SHP77 (cell line): Measurements from ENCODE around the gene ANO6.

Source experiments
- DNase-seq, 2 experiments: peaks; one replicate each; lab custom pipeline; 2025; lab: John Stamatoyannopoulos, UW

The ANO6 gene

DNA sequence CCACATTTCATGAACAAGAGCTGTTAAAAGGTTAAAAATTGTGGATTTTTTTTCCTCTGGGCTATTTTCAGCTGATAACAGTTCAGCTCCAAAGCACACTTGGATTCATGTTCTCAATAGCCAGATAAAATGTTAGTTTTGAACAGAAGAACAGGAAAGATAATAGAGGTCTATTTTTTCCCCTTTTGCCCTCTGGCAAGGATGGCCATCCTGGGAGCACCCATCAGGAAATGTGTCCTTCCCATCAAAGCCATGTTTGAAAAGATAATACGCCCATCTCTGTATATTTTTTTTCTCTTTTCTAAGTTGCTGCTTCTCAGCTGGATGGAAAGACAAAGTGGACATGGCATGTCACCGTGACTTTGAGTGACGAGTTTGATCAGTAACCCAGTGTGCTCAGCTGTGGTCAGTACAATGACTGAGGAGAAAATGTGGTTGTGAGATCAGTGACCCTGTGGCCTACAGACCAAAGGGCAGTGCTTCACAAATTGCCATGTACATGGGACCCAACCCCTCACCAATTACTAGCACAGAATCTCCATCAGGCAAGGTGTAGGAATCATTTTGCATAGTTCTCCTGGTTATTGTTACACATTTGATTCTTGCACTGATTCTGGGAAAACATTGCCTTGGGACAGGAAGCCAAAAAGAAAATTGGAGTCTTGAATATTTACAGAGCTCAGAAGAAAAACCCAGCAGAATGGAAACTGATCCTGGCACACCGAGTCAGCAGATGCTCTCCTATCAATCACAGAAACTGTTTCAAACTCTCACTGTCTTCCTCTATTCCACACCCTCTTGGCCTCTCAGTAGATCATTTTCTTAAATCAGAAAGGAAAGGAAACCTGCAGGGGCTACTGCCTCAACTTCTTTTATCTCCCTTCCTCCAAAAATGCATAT is 64.3 kb downstream of the ANO6 start:
- no peak for DNase-seq

DNA sequence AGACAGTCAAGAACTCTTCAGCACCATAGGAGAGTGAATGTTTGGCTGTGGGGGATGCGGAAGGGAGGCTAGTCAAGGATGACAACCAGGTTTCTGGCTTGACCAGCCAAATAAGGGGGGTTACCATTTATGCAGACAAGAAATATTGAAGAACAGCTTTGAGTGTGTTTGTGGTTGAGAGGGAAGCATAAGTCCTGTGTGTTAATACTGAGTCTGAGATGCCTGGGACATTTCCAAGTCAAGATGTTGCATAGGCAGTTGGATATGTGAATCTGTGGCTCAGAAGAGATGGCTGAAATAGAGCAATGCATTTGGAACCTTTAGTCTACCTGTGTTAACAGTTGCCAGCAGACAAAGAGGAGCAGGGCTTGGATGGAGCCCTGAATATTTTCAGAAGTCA is 66.1 kb downstream of the ANO6 start:
- no peak for DNase-seq

DNA sequence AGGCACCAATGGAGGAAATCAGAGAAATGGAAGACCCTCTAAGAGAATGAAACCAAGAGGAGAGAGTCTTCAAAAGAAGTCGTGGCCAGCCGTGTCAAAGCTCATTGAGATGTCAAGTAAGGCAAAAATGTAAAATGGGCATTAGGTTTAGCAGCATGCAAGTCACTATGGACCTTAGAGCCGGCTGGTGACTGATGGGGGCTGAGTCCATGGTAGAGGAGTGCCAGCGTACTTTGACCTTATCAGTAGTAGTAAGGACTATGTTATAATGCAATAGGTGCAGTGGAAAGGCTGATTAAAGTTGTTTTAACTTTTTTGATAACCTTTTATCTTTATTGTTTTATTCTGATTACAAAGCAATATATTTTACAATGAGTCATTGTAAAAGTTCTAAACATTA is 66.5 kb downstream of the ANO6 start:
- no peak for DNase-seq

GRCh38 chr12:45284096-45284901 is 68.4 kb downstream of the ANO6 start:
- no peak for DNase-seq

DNA sequence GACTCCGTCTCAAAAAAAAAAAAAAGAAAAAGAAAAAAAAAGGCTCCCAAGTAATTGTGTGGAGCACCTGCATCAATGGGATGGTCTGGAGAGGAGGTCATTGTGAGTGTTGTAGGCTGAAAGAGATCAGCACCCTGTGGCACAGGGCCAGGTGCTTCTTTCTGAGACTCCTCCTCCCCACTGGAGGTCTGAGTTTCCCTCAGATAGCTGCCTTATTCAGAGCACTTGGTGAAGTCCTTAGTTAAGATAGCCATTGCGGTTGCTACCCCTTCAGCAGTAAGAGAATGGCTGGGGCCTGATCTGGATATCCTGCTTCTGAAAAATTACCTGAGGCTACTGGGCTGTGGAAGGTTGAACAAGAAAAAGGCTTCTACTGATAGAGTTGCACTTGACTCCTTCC is 69.8 kb downstream of the ANO6 start:
- DNase-seq = no peak

GRCh38 chr12:45286621-45287020 is 70.7 kb downstream of the ANO6 start:
- no peak for DNase-seq

DNA sequence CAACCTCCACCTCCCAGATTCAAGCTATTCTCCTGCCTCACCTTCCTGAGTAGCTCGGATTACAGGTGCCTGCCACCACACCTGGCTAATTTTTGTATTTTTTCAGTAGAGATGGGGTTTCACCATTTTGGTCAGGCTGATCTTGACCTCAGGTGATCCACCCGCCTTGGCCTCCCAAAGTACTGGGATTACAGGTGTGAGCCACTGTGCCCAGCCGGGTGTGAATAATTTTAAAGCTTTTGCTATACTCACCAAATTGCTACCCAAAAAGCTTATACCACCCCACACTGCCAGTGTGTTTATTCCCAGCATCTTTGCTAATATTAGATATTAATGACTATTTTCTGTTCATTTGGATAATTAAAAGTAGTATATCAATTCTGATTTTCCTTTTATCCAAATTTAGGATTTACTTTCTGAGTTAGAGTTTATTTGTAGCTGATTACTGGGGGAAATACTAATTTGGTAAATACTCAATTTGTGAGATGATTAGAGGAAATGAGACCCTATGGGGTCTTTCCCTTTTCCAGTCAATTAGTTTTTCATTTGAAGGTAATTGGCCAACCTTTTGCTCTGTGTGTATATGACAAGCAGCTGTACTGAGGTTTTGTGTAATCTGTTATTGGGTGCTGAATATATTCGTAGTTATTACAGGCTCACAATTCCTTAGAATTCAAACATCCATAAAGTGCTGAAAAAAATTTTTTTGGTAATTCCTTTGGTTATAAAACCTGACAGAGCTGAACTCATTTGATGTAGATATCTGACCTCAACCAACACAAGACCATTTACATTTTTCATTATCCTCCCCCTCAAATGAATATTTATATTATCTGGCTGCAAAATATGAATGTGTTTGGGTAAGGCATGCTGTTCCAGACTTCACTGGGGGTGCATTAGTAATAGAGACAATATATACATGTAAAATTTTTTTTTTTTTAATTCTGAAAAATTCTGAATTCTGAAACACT is 73.6 kb downstream of the ANO6 start:
- no peak for DNase-seq

- DNase-seq = no peak
Measured at GRCh38 chr12:45290216-45290605, 74.3 kb downstream of the ANO6 start.

GRCh38 chr12:45291518-45291917 is 75.6 kb downstream of the ANO6 start:
- DNase-seq = no peak

DNA sequence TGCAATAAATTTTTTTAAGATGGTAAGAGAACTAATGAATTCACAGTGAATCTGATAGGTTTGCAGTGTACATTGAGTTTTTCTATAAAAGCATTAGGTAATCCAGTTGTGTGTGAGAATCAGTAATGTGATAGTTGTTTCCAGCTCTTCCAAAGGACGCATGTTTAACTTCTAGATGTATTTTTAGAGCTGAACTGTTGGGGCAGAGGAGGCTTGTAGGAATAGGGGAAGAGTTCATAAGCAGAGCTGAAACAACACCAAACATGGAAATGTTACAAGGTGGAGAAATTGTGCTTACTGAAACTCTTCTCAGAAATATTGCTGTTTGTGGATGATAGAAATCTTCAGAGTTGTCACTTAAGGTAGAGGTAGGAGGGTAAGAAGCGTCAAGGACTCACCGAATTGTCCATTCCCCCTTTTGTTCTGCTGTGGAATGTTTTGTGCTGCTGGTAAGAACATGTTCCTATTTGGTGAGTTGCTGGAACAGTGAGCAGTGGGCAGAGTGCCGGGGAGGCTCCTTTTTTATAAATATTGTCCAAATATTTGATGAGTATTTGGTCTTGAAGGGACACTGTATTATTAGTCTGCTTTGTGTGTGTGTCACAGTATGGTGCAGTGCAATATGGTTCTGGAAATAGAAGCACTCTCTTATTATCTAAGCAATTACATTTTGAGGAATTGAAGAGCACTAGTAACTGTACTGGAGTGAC is 76.7 kb downstream of the ANO6 start:
- DNase-seq = no peak

GRCh38 chr12:45294906-45295305 is 79.0 kb downstream of the ANO6 start:
- no peak for DNase-seq

GRCh38 chr12:45296046-45296586 is 80.2 kb downstream of the ANO6 start:
- DNase-seq = no peak

GRCh38 chr12:45298047-45298446 is 82.2 kb downstream of the ANO6 start:
- DNase-seq = no peak

DNA sequence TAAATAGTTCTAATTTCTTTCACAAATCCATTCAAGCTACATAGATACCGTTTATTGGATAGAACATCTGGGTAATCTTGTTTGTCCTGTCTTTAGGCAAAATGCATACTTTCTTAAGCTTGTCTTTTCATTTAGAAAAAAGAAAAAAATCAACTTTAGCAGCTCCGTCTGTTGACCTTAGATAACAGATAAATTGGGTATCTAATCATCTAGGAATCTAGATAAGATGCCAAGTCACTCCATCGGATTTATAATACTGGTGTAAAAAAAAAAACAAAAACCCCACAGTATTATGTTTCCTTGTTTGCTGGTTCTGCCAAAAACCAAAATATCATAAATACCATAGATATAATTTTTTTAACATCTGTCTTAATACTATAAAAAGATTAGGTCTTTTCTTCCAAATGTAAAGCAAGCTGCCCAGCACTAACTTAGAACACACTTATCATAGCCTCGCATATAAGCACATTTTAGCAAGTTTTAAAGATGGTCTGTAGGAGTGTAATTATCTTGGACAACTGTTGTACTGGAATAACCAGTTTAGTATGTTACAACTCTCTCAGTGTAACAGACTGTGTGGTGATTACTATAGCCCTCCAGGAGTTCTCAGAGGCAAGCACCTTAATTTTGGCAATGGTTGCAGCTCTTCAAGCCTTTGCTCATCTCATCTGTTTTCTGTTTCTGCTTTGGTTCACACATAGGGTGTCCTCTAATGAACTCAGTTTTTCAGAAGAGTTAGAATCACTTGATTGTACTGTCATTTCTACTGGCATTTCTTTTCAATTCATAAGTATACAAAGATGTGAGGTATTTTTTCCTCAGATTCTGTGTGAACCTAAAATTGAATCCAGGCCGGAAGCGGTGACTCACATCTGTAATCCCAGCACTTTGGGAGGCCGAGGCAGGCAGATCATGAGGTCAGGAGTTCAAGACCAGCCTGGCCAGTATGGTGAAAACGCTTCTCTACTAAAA is 83.1 kb downstream of the ANO6 start:
- DNase-seq = no peak

DNA sequence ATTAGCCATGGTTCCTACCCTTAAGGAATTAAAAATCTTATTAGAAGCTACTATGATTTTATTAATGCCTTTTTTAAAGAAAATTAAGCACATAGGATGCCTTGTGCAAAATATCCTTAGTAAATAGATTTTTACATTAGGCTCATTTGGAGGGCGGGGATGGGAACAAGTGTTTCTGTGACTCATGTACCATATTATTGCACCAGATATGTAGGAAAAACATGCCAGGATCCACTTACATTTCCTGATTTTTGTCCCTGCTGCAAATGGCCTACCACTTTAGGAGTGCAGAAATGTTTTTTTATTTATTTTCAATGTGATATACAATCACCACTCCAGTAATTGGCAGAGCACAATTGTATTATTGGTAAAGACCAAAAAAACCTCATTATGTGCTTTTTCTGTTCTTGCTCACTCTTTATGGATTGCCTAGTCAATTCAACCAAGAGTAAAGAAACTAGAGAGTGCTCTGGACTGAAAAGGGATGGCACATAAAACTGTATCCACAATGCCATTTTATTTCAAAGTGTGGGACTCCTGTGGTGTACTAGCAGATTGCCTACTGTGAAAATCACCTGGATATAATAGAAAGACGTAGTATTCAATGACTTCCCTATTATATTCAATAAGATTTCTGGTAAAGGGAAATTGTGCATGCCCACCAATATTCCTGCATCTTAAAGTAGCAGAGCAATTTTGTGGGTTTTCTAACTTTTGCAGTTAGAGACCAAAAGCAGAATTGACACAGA is 86.9 kb downstream of the ANO6 start:
- no peak for DNase-seq

DNA sequence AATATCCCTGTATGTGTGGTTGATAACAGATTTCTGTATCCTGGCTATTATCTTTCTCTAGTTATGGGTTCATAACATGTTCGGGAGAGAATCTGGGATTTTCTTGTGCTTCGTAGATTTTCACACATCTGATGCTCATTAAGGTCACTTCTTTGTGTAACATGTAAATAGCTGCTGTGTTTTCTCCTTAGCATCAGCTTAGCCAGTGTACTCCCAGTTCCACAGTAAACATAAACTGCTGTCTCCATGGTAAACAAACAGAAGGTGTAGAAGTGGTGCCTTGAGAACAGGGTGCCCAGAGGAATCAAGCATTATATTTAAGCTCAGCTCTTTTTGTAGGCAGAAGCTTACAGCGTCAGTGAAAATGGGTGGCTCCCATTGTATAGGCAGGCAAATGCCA is 88.0 kb downstream of the ANO6 start:
- no peak for DNase-seq

GRCh38 chr12:45304514-45305178 is 88.8 kb downstream of the ANO6 start:
- DNase-seq = no peak

GRCh38 chr12:45305907-45306306 is 90.0 kb downstream of the ANO6 start:
- no peak for DNase-seq
